Fibroblast of upper back skin (primary cell): ENCODE results near the gene ANXA2.
"Not testable (repeated sequence)": the region's sequence is repeated elsewhere in the genome, so short reads cannot be mapped to it uniquely, and the experiment has no call there.

Experiments used
- DNase-seq: peaks from one replicate; pipeline ENCODE4 v3.0.0-alpha.2; 2013

The ANXA2 gene

GRCh38 chr15:60408463-60408981 lies 10.7 kb upstream of the ANXA2 start:
- DNase-seq, result peak; percentile 88

DNA sequence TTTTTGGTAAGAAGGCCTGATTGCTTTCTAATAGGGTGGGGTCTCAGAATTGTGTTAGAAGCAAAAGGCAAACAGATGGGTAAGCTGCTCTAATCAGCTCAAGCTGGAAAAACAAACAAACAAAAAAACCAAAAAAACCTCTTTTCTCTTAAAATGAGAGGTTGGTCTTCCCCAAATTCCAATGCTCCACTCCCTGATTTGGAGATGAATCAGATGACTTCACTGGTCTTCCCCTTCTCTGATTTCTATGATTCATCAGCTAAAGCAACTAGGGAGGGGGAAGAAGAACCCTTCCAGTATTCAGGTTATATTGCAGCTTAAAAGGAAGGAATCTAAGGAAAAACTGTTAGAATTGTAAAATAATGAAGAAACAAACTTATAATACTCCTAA lies 9.6 kb upstream of the ANXA2 start:
- DNase-seq, result peak; percentile 86

DNA sequence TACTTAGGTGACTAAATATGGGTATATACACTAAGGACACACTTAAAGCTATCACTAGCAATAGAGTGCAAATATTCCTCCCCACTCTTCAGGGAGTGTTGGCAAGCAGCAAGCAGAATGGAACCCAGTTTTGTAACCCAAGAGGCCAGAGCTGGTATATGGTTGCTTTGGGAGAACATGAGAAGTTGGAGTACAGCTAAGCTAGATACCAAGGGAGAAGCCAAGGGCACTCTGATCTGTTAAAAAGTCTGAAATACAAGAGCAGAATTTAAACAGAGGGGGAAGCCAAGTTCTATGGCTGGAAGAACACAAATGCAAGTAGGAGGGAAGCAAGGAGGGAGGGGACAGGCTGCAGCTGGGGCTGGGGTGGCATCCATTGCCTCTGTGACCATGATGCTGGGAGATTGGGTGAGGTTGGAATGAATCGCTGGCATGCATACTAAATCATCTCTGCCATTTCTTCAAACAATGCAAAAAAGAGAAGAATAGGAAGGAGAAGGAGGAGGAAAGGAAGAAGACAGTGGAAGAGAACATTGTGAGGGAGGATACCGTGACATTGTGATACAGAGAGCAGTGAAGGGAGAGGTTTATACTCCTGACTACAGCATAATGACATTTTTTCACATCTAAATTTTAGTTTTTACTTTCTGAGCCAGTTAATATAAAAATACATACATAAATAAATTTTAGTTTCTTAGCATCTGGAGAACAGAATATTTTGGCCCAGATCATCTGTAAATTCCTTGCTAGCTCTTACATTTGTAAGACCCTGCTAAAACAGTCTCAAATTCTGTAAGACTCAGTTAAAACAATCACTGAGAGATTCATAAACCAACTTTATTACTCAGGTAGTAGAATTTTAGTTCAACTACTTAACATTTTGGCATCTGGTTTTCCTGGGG lies 9.0 kb upstream of the ANXA2 start:
- no peak for DNase-seq

GRCh38 chr15:60405399-60405798 lies 7.6 kb upstream of the ANXA2 start:
- no peak for DNase-seq

DNA sequence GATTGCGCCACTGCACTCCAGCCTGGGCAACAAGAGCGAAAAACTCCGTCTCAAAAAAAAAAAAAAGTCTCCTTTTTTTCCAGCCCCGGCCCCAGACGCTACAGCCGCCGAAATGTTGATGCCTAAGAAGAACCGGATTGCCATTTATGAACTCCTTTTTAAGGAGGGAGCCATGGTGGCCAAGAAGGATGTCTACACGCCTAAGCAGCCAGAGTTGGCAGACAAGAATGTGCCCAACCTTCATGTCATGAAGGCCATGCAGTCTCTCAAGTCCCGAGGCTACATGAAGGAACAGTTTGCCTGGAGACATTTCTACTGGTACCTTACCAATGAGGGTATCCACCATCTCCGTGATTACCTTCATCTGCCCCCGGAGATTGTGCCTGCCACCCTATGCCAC lies 6.6 kb upstream of the ANXA2 start:
- not testable (repeated sequence) for DNase-seq

DNA sequence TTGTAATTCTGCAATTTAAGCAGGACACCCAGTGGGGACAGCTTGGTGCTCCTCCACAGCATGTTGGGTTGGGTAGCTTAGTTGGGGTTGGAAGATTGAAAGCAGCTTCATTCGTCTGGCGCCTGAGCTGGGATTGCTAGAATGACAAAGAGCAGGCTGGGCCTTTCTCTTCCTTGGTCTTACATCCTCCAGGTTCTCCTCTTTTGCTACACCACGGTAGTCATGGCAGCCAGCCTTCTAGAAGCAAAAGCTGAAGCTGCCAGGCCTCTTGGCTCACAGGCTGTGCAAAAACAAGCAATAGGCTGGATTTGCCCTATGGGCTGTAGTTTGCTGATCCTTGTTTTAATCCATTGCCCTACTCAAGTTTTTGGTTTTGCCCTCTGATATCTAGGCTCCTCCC lies 3.2 kb upstream of the ANXA2 start:
- peak; percentile 55 for DNase-seq

DNA sequence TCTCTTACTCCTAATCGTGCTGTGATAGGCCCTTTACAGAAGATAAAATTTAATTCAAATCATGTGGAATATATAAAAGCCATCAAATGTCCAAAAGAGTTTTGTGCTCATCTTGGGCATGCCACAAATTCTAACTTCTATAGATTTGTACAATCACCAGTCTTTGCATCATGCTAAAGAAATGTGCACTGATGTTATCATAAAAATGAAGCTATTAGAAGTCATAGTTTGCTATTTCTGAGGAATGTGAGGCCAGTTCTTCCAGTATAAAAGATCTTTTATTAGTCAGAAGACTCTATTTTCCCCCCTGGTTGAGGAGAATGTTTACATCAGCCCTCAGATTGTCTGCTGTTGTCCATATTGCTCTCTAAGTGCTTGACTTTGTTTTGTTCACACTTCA lies 2.1 kb upstream of the ANXA2 start:
- peak; percentile 93 for DNase-seq

- no peak for DNase-seq
Observed at GRCh38 chr15:60399246-60399915, 1.6 kb upstream of the ANXA2 start.

DNA sequence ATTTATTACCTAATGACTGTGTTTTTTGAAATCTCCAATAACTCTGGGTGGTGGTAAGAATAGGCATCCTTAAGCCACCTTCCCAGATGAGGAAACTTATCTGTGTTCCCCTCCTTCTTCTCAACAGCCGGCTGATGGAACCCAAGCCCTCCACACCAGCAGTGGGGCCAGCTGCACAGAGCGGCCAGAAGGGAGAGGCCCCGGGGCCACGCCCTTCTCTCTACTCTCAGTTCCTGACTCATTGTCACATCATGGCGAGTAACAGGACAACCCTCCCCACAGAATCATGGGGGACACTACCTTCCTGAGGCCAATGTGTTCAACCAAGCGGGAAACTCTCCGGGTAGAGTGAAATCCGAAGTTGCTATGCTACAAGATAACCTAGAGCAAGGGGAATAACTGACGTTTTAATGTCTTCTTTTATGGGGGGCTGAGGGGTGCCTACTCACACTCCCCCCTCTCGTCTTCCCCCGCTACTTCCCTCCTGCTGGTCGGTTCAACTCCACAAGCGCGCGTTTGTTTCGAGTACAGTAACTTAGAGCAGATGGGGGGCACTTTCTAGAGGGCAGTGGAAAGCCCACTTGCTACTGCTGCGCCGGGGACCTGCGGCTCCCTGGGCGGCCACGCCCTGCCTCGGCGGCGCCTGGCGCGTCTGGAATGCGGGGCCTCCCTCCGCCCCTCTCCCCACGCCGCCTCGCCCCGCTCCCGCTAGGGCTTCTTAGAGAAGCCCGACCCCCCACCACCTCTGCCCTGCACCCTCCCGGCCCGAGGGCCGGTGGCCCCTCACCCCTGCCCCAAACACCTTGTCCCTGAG lies 621 bp downstream of the ANXA2 start:
- DNase-seq, result peak; percentile 78

GRCh38 chr15:60396560-60396957 lies 1.2 kb downstream of the ANXA2 start:
- peak; percentile 54 for DNase-seq

GRCh38 chr15:60396100-60396499 lies 1.7 kb downstream of the ANXA2 start:
- DNase-seq, result peak; percentile 55

DNA sequence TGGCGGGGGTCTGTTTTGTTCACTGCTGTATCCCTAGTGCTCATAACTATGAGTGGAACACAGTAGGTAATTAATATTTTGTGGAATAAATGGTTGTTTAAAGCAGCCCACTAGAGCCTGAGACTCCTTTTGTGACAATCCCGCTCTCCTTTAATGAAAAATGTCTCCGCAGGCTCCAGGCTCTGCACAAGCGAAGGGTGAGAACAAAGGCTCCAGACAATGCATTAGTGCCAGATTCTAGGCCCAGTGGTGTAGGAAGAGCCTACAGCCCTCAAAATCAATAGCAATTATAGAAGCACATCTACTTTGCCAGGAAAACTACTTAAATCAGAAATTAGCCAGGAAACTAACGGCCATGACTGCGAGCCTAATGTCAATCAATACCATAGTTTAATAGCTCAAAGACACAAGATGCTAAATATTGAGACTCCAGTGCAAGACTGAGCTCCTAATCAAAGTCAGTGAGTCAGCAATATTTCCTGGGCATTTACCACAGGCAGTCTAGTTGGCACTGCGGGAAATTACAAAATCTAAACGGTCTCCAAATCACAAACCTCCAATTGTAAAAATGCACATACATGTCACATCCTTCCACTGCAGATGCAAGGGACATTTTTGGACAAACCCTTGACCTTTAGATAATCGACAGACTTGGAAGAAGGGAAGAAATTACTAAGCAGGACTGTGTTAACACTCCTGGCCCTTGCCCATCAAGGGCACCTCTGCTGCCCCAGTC lies 2.3 kb downstream of the ANXA2 start:
- no peak for DNase-seq

DNA sequence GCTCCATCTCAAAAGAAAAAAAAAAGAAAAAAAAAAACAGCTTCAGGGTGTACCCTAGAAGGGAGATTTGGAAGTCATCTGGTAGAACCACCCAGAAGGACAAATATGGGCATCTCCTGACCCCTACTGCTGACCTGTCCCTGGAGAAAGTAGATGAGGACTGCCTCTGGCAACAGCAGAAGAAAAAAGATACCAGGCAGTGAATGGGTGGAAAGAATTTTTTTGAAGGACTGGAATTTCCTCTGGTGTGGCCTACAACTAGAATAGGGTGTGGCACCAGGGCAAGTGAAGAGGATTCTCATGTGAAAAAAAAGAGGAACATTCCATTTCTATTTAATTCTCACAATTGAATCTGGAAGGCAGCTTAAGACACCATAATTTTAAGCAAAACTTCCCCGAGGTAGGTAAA lies 3.1 kb downstream of the ANXA2 start:
- peak; percentile 43 for DNase-seq

- peak; percentile 98 for DNase-seq
Observed at GRCh38 chr15:60392986-60393790, 4.6 kb downstream of the ANXA2 start.

GRCh38 chr15:60392601-60392985 lies 5.2 kb downstream of the ANXA2 start:
- DNase-seq, result peak; percentile 85

- DNase-seq, result no peak
Observed at GRCh38 chr15:60391722-60392315, 6.0 kb downstream of the ANXA2 start.

DNA sequence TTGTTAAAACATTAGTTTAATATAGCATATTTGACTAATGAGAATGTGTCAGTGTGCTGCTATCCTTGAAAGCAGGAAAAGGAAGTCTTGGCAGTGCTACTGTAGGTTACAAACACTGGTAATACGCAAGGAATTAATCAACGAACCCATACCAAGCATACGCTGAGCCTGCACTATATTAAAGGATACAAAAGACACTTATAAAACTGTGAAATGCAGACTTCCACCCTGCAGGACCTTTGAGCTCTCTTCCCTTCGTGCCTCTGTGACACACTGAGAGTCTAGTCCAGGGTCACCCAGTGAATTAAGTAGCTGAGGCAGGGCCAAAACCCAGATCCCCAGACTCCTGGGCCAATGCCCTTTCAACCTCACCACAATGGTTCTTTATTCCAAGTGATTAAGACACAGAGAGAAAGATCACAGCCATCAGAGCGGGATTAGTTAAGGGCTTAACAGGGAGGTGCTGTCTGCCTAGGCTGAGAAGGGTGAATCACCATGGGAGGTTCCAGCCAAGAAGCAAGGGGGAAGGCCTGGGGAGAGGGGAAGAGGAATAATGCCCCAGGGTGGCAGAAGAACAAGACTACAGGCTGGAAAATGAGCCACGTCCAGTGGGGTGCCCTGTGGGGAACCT lies 6.8 kb downstream of the ANXA2 start:
- peak; percentile 90 for DNase-seq

GRCh38 chr15:60390231-60390630 lies 7.6 kb downstream of the ANXA2 start:
- no peak for DNase-seq

GRCh38 chr15:60389261-60390077 lies 8.3 kb downstream of the ANXA2 start:
- no peak for DNase-seq

DNA sequence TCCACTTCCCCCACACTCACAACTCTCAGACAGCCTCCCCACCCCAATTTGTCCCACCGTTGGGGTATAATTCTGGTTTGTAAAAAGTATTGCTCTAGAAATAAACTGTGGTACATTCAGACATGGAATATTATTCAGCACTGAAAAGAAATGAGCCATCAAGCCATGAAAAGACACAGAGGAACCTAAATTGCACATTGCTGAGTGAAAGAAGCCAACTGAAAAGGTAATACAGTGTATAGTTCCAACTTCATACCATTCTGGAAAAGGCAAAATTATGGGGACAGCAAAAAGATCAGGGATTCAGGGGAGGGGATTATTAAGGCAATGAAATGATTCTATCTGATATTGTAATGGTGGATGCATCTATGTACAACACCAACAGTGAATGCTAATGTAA lies 10.5 kb downstream of the ANXA2 start:
- no peak for DNase-seq
